Caco-2 (cell line): ENCODE results near the gene RAB4B. TPM values are rescaled to one million over a fixed set of nuclear protein-coding genes. Genes with fewer than 3 reads are reported as not detected.
A peak's percentile ranks its signal among the peaks of the same experiment; 100 is the strongest.

Experiments used
- BruUV-seq: library from RNA; stranded (reverse); fragments of 400-500 nt; replicated peaks from 2 replicates; lab custom pipeline; 2021; lab: Mats Ljungman, UMichigan
- CTCF ChIA-PET: fragments of 300-600 bp; sonication (Branson Sonifier 250); formaldehyde crosslinking; loops from one replicate; lab custom pipeline; 2022; ENCODE audit warnings: antibody characterized with exemption; lab: Charles Lee
- POLR2A ChIA-PET: fragments of 300-600 bp; sonication (Branson Sonifier 250); formaldehyde crosslinking; loops from one replicate; lab custom pipeline; 2022; ENCODE audit warnings: antibody characterized with exemption; lab: Charles Lee
- DNase-seq, 2 experiments: peaks; one replicate each; pipeline versions ENCODE4 v3.0.0 to v3.0.0-alpha.2; 2020 to 2022
- H3K27me3 ChIP-seq: replicated peaks from 2 replicates; pipeline ENCODE4 v1.6.0; 2011; ENCODE audit warnings: low read length; ENCODE audit not compliant: control insufficient read depth, insufficient read depth
- H3K36me3 ChIP-seq: 2 replicates; pipeline ENCODE4 v1.5.1; 2011; ENCODE audit warnings: low read length; ENCODE audit not compliant: control insufficient read depth, insufficient read depth
- H3K4me1 ChIP-seq: fragments of 250-450 bp; sonication (Bioruptor Pico); 2 replicates; pipeline ENCODE4 v1.5.1; 2020; ENCODE audit warnings: mild to moderate bottlenecking
- H3K4me3 ChIP-seq: 2 replicates; pipeline ENCODE4 v1.5.1; 2011; ENCODE audit warnings: low read depth, mild to moderate bottlenecking, control low read depth, low read length
- H3K9me3 ChIP-seq: fragments of 250-450 bp; sonication (Bioruptor Pico); 2 replicates; pipeline ENCODE4 v1.5.1; 2020; ENCODE audit warnings: mild to moderate bottlenecking, moderate library complexity
- H3K27ac Mint-ChIP-seq: one replicate; pipeline ENCODE4 v1.8.0; 2022; ENCODE audit warnings: mixed read lengths; ENCODE audit not compliant: unreplicated experiment
- H3K27me3 Mint-ChIP-seq: one replicate; pipeline ENCODE4 v1.8.0; 2022; ENCODE audit warnings: mixed read lengths; ENCODE audit not compliant: insufficient read depth, unreplicated experiment
- H3K36me3 Mint-ChIP-seq: one replicate; pipeline ENCODE4 v1.8.0; 2022; ENCODE audit warnings: mild to moderate bottlenecking, mixed read lengths; ENCODE audit not compliant: insufficient read depth, unreplicated experiment
- H3K4me1 Mint-ChIP-seq: one replicate; pipeline ENCODE4 v1.8.0; 2022; ENCODE audit warnings: low read depth, mixed read lengths; ENCODE audit not compliant: unreplicated experiment
- H3K4me3 Mint-ChIP-seq: one replicate; pipeline ENCODE4 v1.8.0; 2022; ENCODE audit warnings: mild to moderate bottlenecking, moderate library complexity, mixed read lengths; ENCODE audit not compliant: unreplicated experiment
- H3K9me3 Mint-ChIP-seq: one replicate; pipeline ENCODE4 v1.8.0; 2022; ENCODE audit warnings: mixed read lengths; ENCODE audit not compliant: unreplicated experiment
- CTCF ChIP-seq, 2 experiments: fragments of 200-600 bp in 1 of 2; IDR thresholded peaks; 1 replicate in 1 of 2; 2 replicates in 1 of 2; pipeline versions ENCODE4 v1.5.1 to v1.8.0; 2011 to 2022; ENCODE audit warnings: antibody characterized with exemption in 1 of 2, control low read depth in 1 of 2, inconsistent platforms in 1 of 2, low read depth in 1 of 2, low read length in 1 of 2, mild to moderate bottlenecking in 1 of 2, moderate library complexity in 1 of 2; ENCODE audit not compliant: insufficient read depth in 1 of 2, severe bottlenecking in 1 of 2, unreplicated experiment in 1 of 2
- intact Hi-C: fragments of 100-400 bp; cut with micrococcal nuclease; formaldehyde crosslinking; loops from one replicate; pipeline ENCODE4 v1.10.0; 2022; ENCODE audit not compliant: unreplicated experiment
- total RNA-seq: library from RNA; stranded (reverse); gene quantifications from 2 replicates; pipeline ENCODE4 v1.2.3, GENCODE V29; 2022

RAB4B gene
- total RNA-seq, 1 experiment from 2014 or later: 21.5 TPM

GRCh38 chr19:40740747-40741146 is 37.3 kb upstream of the RAB4B start:
- no peak overlapping the region for H3K4me3 Mint-ChIP-seq
- Histone ChIP-seq H3K4me3 (no peak overlapping the region), H3K4me1 (peaks cover 17% of the 10 kb centered on the region), H3K9me3 (no peaks in the 10 kb centered on the region), H3K36me3 (peaks cover 5% of the 10 kb centered on the region), H3K27me3 (no peaks in the 10 kb centered on the region)
- H3K27ac Mint-ChIP-seq: no peak overlapping the region
- peaks cover 89% of the 10 kb centered on the region for H3K36me3 Mint-ChIP-seq
- intact Hi-C loops: no loop called here
- no TSS peak for BruUV-seq
- H3K4me1 Mint-ChIP-seq: peaks cover 15% of the 10 kb centered on the region
- POLR2A ChIA-PET: interaction anchor here (1.3 kb wide), 1 partner anchor 10 kb away, joined by 11 read pairs; the partner anchor contains the start of gene ACTMAP
- H3K9me3 Mint-ChIP-seq: no peaks in the 10 kb centered on the region
- H3K27me3 Mint-ChIP-seq: no peaks in the 10 kb centered on the region
- DNase-seq: no peak
- CTCF ChIA-PET: no interaction called here
- TF ChIP-seq CTCF (IDR thresholded peaks at IDR 0.05; ENCODE audit: insufficient read depth in 1 of 2, low read depth in 1 of 2, low read length in 1 of 2, severe bottlenecking in 1 of 2, unreplicated experiment in 1 of 2): no peak

DNA sequence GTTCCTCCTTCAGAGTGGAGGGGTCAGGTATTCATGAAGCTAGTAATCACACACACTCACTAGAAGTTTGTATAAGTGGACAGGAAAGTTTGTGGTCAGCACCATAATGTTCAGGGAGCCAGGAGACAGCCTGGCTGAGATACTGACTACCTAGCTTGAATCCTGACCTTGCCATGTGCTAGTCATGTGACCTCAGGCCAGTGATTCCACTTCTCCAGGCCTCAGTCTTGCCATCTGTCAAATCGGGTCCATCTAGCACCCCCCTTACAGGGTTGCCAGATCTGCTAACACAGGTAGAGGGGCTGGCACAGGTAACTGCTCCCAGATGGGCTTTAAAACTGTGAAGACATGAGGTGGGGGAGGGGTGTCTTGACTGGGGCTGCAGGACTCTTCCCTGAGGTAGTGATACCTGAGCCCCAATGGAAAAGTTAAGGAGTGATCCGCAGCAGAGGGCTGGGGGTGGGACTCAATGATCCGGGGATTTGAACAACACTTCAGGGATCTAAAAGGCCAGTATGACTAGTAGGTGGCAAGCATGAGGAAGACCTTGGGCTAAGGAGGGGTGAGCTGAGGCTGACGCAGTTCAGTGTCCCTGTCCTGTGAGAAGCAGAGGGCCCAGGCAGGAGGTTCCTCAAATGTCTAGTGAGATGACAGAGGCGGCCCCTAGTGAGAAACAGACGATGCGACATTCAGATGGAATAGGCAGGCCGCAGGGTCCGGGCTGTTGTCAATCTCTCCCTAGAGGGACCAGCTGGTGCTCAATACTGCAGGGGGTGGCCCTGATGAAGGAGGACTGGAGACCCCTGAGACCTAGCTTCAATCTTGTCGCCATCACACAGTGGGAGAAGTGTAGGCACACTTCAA is 36.3 kb upstream of the RAB4B start:
- no peak overlapping the region for H3K4me3 ChIP-seq
- Mint-ChIP-seq H3K9me3 (no peaks in the 10 kb centered on the region), H3K27me3 (no peaks in the 10 kb centered on the region), H3K4me1 (peaks cover 14% of the 10 kb centered on the region), H3K36me3 (peaks cover 79% of the 10 kb centered on the region), H3K27ac (peak overlapping the region; percentile 55), H3K4me3 (no peak overlapping the region)
- DNase-seq: peak in 1 of 2 experiments; percentile 38
- H3K9me3 ChIP-seq: no peaks in the 10 kb centered on the region
- TF ChIP-seq CTCF (IDR thresholded peaks at IDR 0.05; ENCODE audit: insufficient read depth in 1 of 2, low read depth in 1 of 2, low read length in 1 of 2, severe bottlenecking in 1 of 2, unreplicated experiment in 1 of 2): no peak
- intact Hi-C loops: no loop called here
- peaks cover 5% of the 10 kb centered on the region for H3K36me3 ChIP-seq
- CTCF ChIA-PET: interaction anchor here (0.5 to 2.2 kb wide), 5 partner anchors 11 to 79 kb away, joined by 3 to 7 read pairs (median 4); partner anchors contain the start of gene RAB4B
- POLR2A ChIA-PET: no interaction called here
- no peaks in the 10 kb centered on the region for H3K27me3 ChIP-seq
- peaks cover 20% of the 10 kb centered on the region for H3K4me1 ChIP-seq
- BruUV-seq: no TSS peak

DNA sequence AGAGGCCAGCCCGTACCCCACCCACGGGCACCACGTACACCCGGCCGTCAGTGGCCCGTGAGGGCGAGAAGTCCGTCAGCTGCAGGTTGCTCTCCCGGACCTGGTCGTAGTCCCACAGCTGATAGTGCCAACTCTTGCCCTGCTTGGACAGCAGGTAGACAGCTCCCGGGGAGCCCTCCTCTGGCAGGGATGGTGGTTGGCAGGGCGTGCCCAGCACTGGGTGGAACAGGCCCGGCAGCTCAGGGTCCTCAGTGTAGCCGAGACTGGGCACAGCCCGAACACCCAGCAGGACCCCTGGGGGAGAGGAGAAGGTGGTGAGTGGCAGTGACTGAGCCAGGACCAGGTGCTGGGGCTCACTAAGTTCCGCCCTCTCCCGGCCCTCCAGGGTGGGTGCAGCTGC is 35.6 kb upstream of the RAB4B start:
- ChIA-PET POLR2A (no interaction called here), CTCF (interaction anchor here (0.5 to 2.2 kb wide), 4 partner anchors 25 to 79 kb away, joined by 3 to 7 read pairs (median 4); partner anchors contain the start of gene RAB4B)
- no peak overlapping the region for H3K4me3 ChIP-seq
- intact Hi-C loops: no loop called here
- DNase-seq: no peak
- H3K4me3 Mint-ChIP-seq: no peak overlapping the region
- H3K27me3 Mint-ChIP-seq: no peaks in the 10 kb centered on the region
- H3K4me1 Mint-ChIP-seq: peaks cover 14% of the 10 kb centered on the region
- no TSS peak for BruUV-seq
- no peaks in the 10 kb centered on the region for H3K9me3 ChIP-seq
- peaks cover 72% of the 10 kb centered on the region for H3K36me3 Mint-ChIP-seq
- H3K4me1 ChIP-seq: peaks cover 20% of the 10 kb centered on the region
- H3K36me3 ChIP-seq: peaks cover 2% of the 10 kb centered on the region
- H3K9me3 Mint-ChIP-seq: no peaks in the 10 kb centered on the region
- H3K27ac Mint-ChIP-seq: peak overlapping the region; percentile 55
- no peak for TF ChIP-seq CTCF (IDR thresholded peaks at IDR 0.05; ENCODE audit: insufficient read depth in 1 of 2, low read depth in 1 of 2, low read length in 1 of 2, severe bottlenecking in 1 of 2, unreplicated experiment in 1 of 2)
- H3K27me3 ChIP-seq: no peaks in the 10 kb centered on the region
